HepG2 (cell line): ENCODE results near the gene HELZ.

ENCODE experiments used
- EP300 ChIP-seq, 3 experiments: sonication (generic) in 1 of 3; formaldehyde crosslinking in 1 of 3; IDR thresholded peaks; 2 replicates each; pipeline versions ENCODE4 v1.5.1 to v1.6.1; 2011 to 2020; ENCODE audit warnings: low read depth in 2 of 3, low read length in 2 of 3, borderline replicate concordance in 1 of 3, improper control_type of control experiment in 1 of 3, mild to moderate bottlenecking in 1 of 3, missing genetic modification reagents in 1 of 3, moderate library complexity in 1 of 3
- ESRRA ChIP-seq: sonication (generic); formaldehyde crosslinking; IDR thresholded peaks from 2 replicates; pipeline ENCODE4 v1.5.1; 2020; ENCODE audit warnings: mild to moderate bottlenecking, low read depth, missing genetic modification reagents
- MAFG ChIP-seq: sonication (generic); formaldehyde crosslinking; IDR thresholded peaks from 2 replicates; pipeline ENCODE4 v1.5.1; 2020; ENCODE audit warnings: mild to moderate bottlenecking, missing genetic modification reagents
- RAD21 ChIP-seq: fragments of 450-650 bp; formaldehyde crosslinking; IDR thresholded peaks from 2 replicates; pipeline ENCODE4 v1.5.0; 2020; ENCODE audit warnings: mild to moderate bottlenecking
- ZBTB7A ChIP-seq: sonication (generic); formaldehyde crosslinking; IDR thresholded peaks from 2 replicates; pipeline ENCODE4 v1.8.0; 2022; ENCODE audit warnings: mild to moderate bottlenecking, missing genetic modification reagents
- ZNF776 ChIP-seq: sonication (generic); formaldehyde crosslinking; IDR thresholded peaks from 2 replicates; pipeline ENCODE4 v1.4.0; 2020; ENCODE audit warnings: mild to moderate bottlenecking, missing genetic modification reagents
- TF ChIP-seq, protein P1 (sequence below), 2 experiments: sonication (generic) in 1 of 2; formaldehyde crosslinking in 1 of 2; IDR thresholded peaks; 2 replicates each; pipeline versions ENCODE4 v1.4.0 to v1.6.1; 2018 to 2020; ENCODE audit warnings: missing genetic modification reagents in 2 of 2, borderline replicate concordance in 1 of 2, low read depth in 1 of 2, mild to moderate bottlenecking in 1 of 2, missing biosample characterization in 1 of 2
- TF ChIP-seq, protein P2 (sequence below): sonication (generic); formaldehyde crosslinking; IDR thresholded peaks from 2 replicates; pipeline ENCODE4 v1.4.0; 2020; ENCODE audit warnings: mild to moderate bottlenecking, missing genetic modification reagents

DNA sequence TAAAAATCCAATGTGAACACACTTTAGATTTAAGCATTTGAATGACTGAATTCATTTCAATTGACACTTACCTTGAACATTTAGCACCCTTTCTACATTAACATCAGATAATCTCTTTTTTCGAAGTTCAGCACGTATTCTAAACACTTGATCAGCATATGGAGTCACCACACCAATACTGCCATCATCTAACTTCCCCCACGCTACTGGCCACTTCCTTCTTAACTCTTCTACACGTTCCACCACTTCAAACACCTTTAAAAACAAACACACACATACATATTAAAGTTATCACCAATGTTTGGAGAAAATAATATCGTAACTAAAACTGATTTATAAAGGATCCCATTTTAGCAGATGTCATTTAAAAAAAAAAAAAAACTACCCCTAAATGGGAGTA, 107.1 kb downstream of the HELZ start:
- TF ChIP-seq ZNF776, result no peak
- TF ChIP-seq EP300 (IDR thresholded peaks at IDR 0.05; ENCODE audit: low read depth in 2 of 2, low read length in 2 of 2), result no peak
- no peak for TF ChIP-seq EP300 (CRISPR knock-in tag; IDR thresholded peaks at IDR 0.05; ENCODE audit: borderline replicate concordance)
- TF ChIP-seq, protein P1, sequence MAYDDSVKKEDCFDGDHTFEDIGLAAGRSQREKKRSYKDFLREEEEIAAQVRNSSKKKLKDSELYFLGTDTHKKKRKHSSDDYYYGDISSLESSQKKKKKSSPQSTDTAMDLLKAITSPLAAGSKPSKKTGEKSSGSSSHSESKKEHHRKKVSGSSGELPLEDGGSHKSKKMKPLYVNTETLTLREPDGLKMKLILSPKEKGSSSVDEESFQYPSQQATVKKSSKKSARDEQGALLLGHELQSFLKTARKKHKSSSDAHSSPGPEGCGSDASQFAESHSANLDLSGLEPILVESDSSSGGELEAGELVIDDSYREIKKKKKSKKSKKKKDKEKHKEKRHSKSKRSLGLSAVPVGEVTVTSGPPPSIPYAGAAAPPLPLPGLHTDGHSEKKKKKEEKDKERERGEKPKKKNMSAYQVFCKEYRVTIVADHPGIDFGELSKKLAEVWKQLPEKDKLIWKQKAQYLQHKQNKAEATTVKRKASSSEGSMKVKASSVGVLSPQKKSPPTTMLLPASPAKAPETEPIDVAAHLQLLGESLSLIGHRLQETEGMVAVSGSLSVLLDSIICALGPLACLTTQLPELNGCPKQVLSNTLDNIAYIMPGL (CRISPR knock-in tag; IDR thresholded peaks at IDR 0.05; ENCODE audit: borderline replicate concordance in 1 of 2, low read depth in 1 of 2), result no peak
- TF ChIP-seq, protein P2, sequence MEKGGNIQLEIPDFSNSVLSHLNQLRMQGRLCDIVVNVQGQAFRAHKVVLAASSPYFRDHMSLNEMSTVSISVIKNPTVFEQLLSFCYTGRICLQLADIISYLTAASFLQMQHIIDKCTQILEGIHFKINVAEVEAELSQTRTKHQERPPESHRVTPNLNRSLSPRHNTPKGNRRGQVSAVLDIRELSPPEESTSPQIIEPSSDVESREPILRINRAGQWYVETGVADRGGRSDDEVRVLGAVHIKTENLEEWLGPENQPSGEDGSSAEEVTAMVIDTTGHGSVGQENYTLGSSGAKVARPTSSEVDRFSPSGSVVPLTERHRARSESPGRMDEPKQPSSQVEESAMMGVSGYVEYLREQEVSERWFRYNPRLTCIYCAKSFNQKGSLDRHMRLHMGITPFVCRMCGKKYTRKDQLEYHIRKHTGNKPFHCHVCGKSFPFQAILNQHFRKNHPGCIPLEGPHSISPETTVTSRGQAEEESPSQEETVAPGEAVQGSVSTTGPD (CRISPR knock-in tag), result no peak
- no peak for TF ChIP-seq ZBTB7A (CRISPR knock-in tag)
- no peak for TF ChIP-seq MAFG
- TF ChIP-seq RAD21, result no peak
- TF ChIP-seq ESRRA, result no peak
